Neural cell (in vitro differentiated cells): Measurements from ENCODE around the gene THADA. TPM values are rescaled to one million over a fixed set of nuclear protein-coding genes. Genes with fewer than 3 reads are reported as not detected.

Source experiments
- H2AFZ ChIP-seq: fragments of 200-600, 300-800 bp; sonication (generic), shearing (Covaris generic); 2 replicates; pipeline ENCODE4 v1.6.0; 2014; ENCODE audit warnings: low read depth, mild to moderate bottlenecking, antibody characterized with exemption, low read length, moderate library complexity
- H3F3A ChIP-seq: fragments of 200-600 bp; shearing (Covaris generic); 2 replicates; pipeline ENCODE4 v1.6.1; 2016; ENCODE audit warnings: mild to moderate bottlenecking, moderate library complexity, mixed read lengths, antibody characterized with exemption, low read length; ENCODE audit not compliant: insufficient read depth, poor library complexity, severe bottlenecking
- H3K27ac ChIP-seq: fragments of 200-600, 300-800 bp; sonication (generic), shearing (Covaris generic); 2 replicates; pipeline ENCODE4 v1.5.1; 2014; ENCODE audit warnings: mild to moderate bottlenecking, low read length, moderate library complexity
- H3K27me3 ChIP-seq: fragments of 300-800, 200-600 bp; sonication (generic), shearing (Covaris generic); 2 replicates; pipeline ENCODE4 v1.6.0; 2014; ENCODE audit warnings: mild to moderate bottlenecking, low read depth, low read length, moderate library complexity; ENCODE audit not compliant: insufficient read depth
- H3K36me3 ChIP-seq: fragments of 300-800, 200-600 bp; sonication (generic), shearing (Covaris generic); 2 replicates; pipeline ENCODE4 v1.5.1; 2014; ENCODE audit warnings: mild to moderate bottlenecking, antibody characterized with exemption, low read length, moderate library complexity; ENCODE audit not compliant: insufficient read depth
- H3K4me2 ChIP-seq: fragments of 300-800, 200-600 bp; sonication (generic), shearing (Covaris generic); 2 replicates; pipeline ENCODE4 v1.6.0; 2014; ENCODE audit warnings: mild to moderate bottlenecking, low read length
- H3K4me3 ChIP-seq: fragments of 300-800, 200-600 bp; sonication (generic), shearing (Covaris generic); 2 replicates; pipeline ENCODE4 v1.5.1; 2014; ENCODE audit warnings: mild to moderate bottlenecking, low read length, moderate library complexity
- H3K79me2 ChIP-seq: fragments of 200-600 bp; shearing (Covaris generic); replicated peaks from 2 replicates; pipeline ENCODE4 v1.6.0; 2014; ENCODE audit warnings: mild to moderate bottlenecking, low read length, moderate library complexity; ENCODE audit not compliant: insufficient read depth
- H3K9ac ChIP-seq: fragments of 300-800, 200-600 bp; sonication (generic), shearing (Covaris generic); 2 replicates; pipeline ENCODE4 v1.6.1; 2016; ENCODE audit warnings: mild to moderate bottlenecking, low read length, mixed read lengths
- H3K9me2 ChIP-seq: fragments of 200-600 bp; shearing (Covaris generic); 2 replicates; pipeline ENCODE4 v1.6.1; 2016; ENCODE audit warnings: mild to moderate bottlenecking, low read length, mixed read lengths; ENCODE audit not compliant: insufficient read depth
- H3K9me3 ChIP-seq: fragments of 200-600, 300-800 bp; sonication (generic), shearing (Covaris generic); 2 replicates; pipeline ENCODE4 v1.6.1; 2016; ENCODE audit warnings: mild to moderate bottlenecking, mixed run types, low read length, moderate library complexity, mixed read lengths
- H4K20me1 ChIP-seq: fragments of 200-600 bp; shearing (Covaris generic); 2 replicates; pipeline ENCODE4 v1.6.1; 2016; ENCODE audit warnings: mild to moderate bottlenecking, mixed run types; ENCODE audit not compliant: insufficient read depth
- EP300 ChIP-seq: fragments of 450-650 bp; conservative IDR thresholded peaks from 2 replicates; pipeline ENCODE4 v1.6.1; 2014; ENCODE audit warnings: antibody characterized with exemption, mild to moderate bottlenecking, moderate library complexity; ENCODE audit not compliant: poor library complexity, severe bottlenecking
- EZH2 ChIP-seq: fragments of 200-600, 300-800 bp; shearing (Covaris generic), sonication (generic); IDR thresholded peaks from 2 replicates; pipeline ENCODE4 v1.6.1; 2014; ENCODE audit warnings: antibody characterized with exemption, low read length, borderline replicate concordance, mild to moderate bottlenecking; ENCODE audit not compliant: insufficient read depth, poor library complexity, severe bottlenecking
- MXI1 ChIP-seq: fragments of 450-650 bp; conservative IDR thresholded peaks from 2 replicates; pipeline ENCODE4 v1.6.1; 2014; ENCODE audit warnings: antibody characterized with exemption, mild to moderate bottlenecking; ENCODE audit not compliant: poor library complexity, severe bottlenecking
- POLR2AphosphoS5 ChIP-seq: IDR thresholded peaks from 2 replicates; pipeline ENCODE4 v1.6.1; 2012
- RAD21 ChIP-seq: fragments of 450-650 bp; conservative IDR thresholded peaks from 2 replicates; pipeline ENCODE4 v1.6.1; 2014; ENCODE audit warnings: antibody characterized with exemption, mild to moderate bottlenecking, moderate library complexity
- SMC3 ChIP-seq: fragments of 450-650 bp; conservative IDR thresholded peaks from 2 replicates; pipeline ENCODE4 v1.6.1; 2014; ENCODE audit warnings: antibody characterized with exemption, mild to moderate bottlenecking, moderate library complexity; ENCODE audit not compliant: poor library complexity
- TAF1 ChIP-seq: IDR thresholded peaks from 2 replicates; pipeline ENCODE4 v1.6.1; 2012; ENCODE audit warnings: low read depth
- polyA plus RNA-seq: library from polyadenylated mRNA; depleted of rRNA; stranded (reverse); fragments of >200 nt; gene quantifications from 2 replicates; pipeline ENCODE4 v1.2.3, GENCODE V29; 2014
- TF ChIP-seq, protein P1 (sequence below): fragments of 450-650 bp; IDR thresholded peaks from 2 replicates; pipeline ENCODE4 v1.5.1; 2014; ENCODE audit warnings: antibody characterized with exemption, mild to moderate bottlenecking, moderate library complexity; ENCODE audit not compliant: poor library complexity, severe bottlenecking
- TF ChIP-seq, protein P2 (sequence below): IDR thresholded peaks from 2 replicates; pipeline ENCODE4 v1.6.1; 2012; ENCODE audit warnings: borderline replicate concordance

Gene THADA
- polyA plus RNA-seq, 1 donor from 2014 or later, result 8.5 TPM

DNA sequence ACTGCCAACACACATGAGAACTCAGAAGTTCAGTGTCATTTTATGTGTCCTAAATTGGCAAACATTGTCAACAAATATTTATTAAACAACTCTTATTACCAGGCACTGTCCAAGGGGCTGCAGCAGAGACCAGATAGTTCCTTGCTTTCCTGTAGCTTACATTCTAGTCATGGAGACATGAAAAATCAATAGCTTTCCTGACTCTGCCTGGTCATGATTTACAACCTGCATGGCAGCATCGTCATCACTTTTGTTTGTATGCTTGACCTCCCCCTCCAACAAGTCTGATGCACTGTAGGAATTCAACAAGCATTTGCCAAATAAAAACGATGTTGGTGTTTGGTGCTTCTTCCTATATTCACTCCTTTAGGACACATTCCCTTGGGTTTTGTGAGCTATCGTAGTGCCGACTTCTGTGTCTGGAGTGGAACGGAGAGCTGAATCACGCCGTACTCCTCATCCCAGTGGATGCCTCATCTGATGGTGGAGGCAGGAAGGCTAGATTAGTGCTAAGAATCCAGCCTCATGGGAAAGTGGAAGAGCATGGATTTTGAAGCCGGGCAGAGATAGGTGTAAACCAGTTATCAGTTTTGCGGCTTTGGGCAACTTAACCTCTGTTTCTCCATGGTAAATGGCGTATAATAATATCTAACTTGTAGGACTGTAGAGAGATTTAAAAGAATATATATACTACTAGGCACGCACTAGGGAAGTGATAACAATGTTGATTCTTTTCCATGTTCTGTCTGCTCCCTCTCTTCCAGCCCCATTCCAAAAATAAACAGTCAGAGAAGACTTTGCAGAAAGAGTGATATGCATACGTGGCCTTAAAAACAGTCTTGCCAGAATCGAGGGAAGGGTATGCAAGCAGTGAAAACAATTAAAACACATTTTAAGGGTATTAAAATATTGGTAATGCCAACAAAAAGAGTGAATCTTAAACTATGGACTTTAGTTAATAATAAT lies 249.0 kb downstream of the THADA start (continued):
- no peak for TF ChIP-seq EZH2
- no peak for TF ChIP-seq MXI1

DNA sequence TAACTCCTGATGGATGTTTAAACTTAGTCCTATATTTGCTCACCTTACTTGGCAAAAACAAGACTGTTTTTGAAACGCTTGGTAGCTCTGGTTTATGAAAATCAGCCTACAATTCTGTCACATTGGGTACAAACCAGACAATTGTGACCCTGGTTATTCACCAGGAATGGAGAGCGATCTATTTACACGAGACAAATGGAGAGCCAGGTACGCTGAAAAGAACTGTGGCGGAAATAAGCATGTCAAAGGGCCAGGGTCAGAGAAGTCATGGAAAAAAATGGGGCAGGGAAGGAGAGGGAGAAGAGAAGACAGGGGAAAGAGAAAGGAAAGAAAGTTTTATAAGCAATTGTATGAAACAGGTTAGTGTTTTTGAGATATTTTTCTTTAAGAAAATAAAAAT lies 250.0 kb downstream of the THADA start:
- H4K20me1 ChIP-seq, result no peaks in the 10 kb centered on the region
- H3K27me3 ChIP-seq, result no peaks in the 10 kb centered on the region
- H3K4me2 ChIP-seq, result no peak overlapping the region
- H2AFZ ChIP-seq, result no peak overlapping the region
- no peaks in the 10 kb centered on the region for H3K36me3 ChIP-seq
- no peaks in the 10 kb centered on the region for H3F3A ChIP-seq
- H3K27ac ChIP-seq, result no peak overlapping the region
- H3K9me2 ChIP-seq, result no peaks in the 10 kb centered on the region
- H3K79me2 ChIP-seq, result no peaks in the 10 kb centered on the region
- TF ChIP-seq RAD21, result no peak
- TF ChIP-seq TAF1, result no peak
- TF ChIP-seq EP300, result no peak
- TF ChIP-seq POLR2AphosphoS5, result no peak
- TF ChIP-seq, protein P1, sequence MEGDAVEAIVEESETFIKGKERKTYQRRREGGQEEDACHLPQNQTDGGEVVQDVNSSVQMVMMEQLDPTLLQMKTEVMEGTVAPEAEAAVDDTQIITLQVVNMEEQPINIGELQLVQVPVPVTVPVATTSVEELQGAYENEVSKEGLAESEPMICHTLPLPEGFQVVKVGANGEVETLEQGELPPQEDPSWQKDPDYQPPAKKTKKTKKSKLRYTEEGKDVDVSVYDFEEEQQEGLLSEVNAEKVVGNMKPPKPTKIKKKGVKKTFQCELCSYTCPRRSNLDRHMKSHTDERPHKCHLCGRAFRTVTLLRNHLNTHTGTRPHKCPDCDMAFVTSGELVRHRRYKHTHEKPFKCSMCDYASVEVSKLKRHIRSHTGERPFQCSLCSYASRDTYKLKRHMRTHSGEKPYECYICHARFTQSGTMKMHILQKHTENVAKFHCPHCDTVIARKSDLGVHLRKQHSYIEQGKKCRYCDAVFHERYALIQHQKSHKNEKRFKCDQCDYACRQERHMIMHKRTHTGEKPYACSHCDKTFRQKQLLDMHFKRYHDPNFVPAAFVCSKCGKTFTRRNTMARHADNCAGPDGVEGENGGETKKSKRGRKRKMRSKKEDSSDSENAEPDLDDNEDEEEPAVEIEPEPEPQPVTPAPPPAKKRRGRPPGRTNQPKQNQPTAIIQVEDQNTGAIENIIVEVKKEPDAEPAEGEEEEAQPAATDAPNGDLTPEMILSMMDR, result no peak
- no peak overlapping the region for H3K9ac ChIP-seq
- no peak overlapping the region for H3K4me3 ChIP-seq
- H3K9me3 ChIP-seq, result no peaks in the 10 kb centered on the region

DNA sequence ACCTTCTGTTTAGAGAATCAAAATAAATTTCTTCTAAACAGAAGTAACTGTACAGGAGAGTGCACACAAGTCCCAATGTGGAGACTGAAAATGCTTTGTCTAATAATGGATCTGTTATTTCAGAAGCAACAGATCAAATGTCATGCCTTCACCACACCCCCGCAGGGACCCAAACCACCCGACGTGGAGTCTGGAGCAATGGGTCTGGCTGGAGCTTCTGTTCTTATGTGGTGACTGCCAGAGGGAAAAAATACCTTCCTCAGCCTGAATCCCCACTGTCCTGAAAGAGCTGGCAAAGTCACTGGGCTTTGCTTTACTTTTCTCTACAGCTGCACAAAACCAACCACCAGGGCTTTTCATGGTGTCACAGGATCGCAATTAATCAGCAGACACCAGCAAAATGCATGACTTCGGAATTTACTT lies 250.4 kb downstream of the THADA start:
- H3K79me2 ChIP-seq, result no peaks in the 10 kb centered on the region
- no peaks in the 10 kb centered on the region for H3K9me3 ChIP-seq
- H3K36me3 ChIP-seq, result no peaks in the 10 kb centered on the region
- no peak overlapping the region for H3K4me3 ChIP-seq
- TF ChIP-seq EZH2, result no peak
- TF ChIP-seq EP300, result no peak
- TF ChIP-seq SMC3, result no peak
- no peak for TF ChIP-seq RAD21
- TF ChIP-seq MXI1, result no peak
- TF ChIP-seq TAF1, result no peak
- TF ChIP-seq, protein P2, sequence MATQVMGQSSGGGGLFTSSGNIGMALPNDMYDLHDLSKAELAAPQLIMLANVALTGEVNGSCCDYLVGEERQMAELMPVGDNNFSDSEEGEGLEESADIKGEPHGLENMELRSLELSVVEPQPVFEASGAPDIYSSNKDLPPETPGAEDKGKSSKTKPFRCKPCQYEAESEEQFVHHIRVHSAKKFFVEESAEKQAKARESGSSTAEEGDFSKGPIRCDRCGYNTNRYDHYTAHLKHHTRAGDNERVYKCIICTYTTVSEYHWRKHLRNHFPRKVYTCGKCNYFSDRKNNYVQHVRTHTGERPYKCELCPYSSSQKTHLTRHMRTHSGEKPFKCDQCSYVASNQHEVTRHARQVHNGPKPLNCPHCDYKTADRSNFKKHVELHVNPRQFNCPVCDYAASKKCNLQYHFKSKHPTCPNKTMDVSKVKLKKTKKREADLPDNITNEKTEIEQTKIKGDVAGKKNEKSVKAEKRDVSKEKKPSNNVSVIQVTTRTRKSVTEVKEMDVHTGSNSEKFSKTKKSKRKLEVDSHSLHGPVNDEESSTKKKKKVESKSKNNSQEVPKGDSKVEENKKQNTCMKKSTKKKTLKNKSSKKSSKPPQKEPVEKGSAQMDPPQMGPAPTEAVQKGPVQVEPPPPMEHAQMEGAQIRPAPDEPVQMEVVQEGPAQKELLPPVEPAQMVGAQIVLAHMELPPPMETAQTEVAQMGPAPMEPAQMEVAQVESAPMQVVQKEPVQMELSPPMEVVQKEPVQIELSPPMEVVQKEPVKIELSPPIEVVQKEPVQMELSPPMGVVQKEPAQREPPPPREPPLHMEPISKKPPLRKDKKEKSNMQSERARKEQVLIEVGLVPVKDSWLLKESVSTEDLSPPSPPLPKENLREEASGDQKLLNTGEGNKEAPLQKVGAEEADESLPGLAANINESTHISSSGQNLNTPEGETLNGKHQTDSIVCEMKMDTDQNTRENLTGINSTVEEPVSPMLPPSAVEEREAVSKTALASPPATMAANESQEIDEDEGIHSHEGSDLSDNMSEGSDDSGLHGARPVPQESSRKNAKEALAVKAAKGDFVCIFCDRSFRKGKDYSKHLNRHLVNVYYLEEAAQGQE, result no peak
- TF ChIP-seq, protein P1, result no peak
- TF ChIP-seq POLR2AphosphoS5, result no peak
- H2AFZ ChIP-seq, result no peak overlapping the region
- H3K27me3 ChIP-seq, result no peaks in the 10 kb centered on the region
- no peaks in the 10 kb centered on the region for H3K9me2 ChIP-seq
- H3K4me2 ChIP-seq, result no peak overlapping the region
- H3K9ac ChIP-seq, result no peak overlapping the region
- H4K20me1 ChIP-seq, result no peaks in the 10 kb centered on the region
- H3F3A ChIP-seq, result no peaks in the 10 kb centered on the region
- H3K27ac ChIP-seq, result no peak overlapping the region
